Ramos (cell line): ENCODE measurements around the gene FUCA1.
"Not testable (repeated sequence)": the region's sequence is repeated elsewhere in the genome, so short reads cannot be mapped to it uniquely, and the experiment has no call there.

Experiments
- in situ Hi-C: fragments of 300-500 bp; cut with MboI; formaldehyde crosslinking; loops from one replicate; pipeline ENCODE4 v1.14.3; 2022; ENCODE audit warnings: low sequenced_read_pairs; ENCODE audit not compliant: unreplicated experiment

FUCA1 gene

DNA sequence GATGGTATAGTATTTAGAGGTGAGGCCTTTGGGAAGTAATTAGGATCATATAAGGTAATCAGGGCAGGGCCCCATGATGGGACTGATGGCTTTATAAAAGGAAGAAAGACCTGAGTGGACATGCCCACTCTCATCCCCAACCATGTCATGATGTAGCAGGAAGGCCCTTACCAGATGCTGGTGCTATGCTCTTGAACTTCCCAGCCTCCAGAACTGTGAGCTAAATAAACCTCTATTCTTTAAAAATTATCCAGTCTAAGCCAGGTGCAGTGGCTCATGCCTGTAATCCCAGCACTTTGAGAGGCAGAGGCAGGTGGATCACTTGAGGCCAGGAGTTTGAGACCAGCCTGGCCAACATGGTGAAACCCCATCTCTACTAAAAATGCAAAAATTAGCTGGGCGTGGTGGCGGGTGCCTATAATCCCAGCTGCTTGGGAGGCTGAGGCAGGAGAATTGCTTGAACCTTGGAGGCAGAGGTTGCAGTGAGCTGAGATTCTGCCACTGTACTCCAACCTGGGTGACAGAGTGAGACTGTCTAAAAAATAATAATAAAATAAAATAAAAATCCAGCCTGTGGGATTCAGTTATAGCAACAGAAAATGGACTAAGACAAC is 20.5 kb downstream of the FUCA1 start:
- in situ Hi-C loops, result not testable (repeated sequence)

DNA sequence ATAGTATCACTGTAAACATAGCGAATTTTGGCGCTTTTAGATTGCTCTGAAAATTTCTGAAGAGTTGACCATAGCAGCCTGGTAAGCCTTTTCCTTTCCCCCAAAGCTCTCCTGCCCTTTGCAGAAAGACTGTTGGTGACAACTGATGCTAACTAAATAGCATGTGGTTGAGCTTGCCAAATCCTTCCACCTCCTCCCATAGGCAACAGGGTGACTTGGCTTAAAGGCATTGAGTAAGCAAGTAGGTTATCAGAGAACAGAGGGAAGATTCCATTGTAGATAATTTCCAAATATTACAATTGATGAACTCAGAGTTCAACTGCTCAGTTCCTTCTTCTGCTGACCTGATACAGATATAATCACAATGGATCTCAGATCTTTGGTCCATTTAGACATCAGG is 22.9 kb downstream of the FUCA1 start:
- in situ Hi-C loops, result no loop called here

DNA sequence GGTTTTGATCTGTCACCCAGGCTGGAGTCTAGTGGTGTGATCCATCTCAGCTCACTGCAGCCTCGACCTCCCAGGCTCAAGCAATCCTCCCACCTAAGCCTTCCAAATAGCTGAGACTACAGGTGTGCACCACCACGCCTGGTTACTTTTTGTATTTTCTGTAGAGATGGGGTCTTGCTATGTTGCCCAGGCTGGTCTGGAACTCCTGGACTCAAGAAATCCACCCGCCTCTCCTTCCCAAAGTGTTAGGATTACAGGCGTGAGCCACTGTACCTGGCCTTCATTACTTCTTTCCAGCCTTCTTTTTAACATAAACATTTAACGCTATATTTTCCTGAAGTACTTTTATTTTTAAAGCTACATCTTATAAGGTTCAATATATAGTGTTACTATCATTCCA is 24.4 kb downstream of the FUCA1 start:
- in situ Hi-C loops, result no loop called here

DNA sequence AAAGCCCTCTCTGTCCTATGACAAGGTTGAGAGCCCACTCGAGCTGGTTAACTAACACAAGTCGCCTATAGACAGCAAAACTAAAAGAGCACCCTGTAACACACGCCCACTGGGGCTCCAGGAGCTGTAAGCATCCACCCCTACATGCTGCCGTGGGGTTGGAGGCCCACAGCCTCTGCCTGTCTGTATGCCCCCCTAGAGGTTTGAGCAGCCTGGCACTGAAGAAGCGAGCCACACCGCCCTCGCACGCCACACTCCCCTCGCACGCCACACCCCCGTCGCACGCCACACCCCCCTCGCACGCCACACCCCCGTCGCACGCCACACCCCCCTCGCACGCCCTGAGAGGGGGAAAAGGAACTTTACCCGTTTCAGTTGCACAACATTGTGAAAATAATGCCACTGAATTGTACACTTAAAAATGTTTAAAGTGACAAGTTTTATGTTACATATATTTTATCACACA is 29.7 kb downstream of the FUCA1 start:
- in situ Hi-C loops, result no loop called here

DNA sequence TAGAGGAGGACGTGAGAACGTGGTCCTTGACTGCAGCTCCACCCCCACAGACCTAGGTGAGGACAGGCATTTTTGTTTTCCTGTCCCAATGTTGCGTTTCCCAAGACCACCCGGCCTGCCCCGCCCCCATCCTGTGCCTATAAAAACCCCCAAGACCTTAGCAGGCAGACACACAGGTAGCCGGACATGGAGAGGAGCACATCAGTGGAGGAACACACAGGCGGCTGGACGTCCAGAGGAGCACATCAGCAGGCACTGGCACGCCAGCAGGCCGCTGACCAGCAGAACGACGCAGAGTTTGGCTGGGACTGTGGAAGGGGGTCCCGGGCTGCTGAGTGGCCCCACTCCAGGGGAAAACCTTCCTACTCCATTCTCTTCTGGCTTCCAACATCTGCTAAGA is 30.2 kb downstream of the FUCA1 start:
- in situ Hi-C loops, result no loop called here

DNA sequence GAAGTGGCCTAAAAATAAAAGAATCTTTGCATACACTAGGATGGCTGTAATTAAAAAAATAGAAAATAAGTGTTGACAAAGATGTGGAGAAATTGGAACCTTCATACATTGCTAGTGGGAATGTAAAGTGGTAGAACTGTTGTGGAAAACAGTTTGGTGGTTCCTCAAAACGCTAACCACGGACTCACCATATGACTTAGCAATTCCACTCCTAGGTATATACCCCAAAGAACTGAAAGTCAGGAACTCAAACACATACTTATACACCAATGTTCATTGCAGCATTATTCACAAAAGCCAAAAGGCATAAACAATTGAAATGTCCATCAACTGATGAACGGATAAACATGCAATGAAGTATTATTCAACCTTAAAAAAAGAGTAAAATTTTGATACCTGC is 32.1 kb downstream of the FUCA1 start:
- in situ Hi-C loops, result no loop called here

DNA sequence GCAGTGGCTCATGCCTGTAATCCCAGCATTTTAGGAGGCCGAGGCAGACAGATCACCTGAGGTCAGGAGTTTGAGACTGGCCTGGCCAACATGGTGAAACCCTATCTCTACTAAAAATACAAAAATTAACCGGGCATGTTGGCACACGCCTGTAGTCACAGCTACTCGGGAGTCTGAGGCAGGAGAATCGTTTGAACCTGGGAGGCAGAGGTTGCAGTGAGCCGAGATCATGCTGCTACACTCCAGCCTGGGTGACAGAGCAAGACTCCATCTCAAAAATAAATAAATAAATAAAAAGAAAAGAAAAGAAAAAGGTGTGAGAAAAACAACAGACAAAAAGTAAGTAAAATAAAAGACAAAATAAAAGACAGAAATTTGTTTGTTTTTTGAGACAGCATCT is 33.9 kb downstream of the FUCA1 start:
- in situ Hi-C loops, result not testable (repeated sequence)

DNA sequence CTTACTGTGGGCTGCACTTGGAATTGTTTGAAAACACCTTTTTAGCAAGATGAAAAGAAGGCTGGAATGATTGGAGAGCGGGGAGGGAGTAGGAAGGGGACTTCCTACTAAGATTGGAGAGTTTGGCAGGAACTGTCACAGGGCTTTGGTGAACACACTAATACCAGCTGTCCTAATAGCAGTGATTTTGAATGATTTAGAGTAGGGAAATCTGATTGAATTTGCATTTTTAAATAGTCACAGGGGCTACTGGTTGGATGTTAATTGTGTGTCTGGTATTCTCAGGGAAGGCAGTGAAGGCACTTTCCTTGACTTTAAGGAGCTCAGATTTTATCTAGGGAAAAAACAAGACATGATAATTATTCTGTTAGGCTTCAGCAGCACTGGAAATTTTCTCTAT is 40.4 kb downstream of the FUCA1 start:
- in situ Hi-C loops, result no loop called here

DNA sequence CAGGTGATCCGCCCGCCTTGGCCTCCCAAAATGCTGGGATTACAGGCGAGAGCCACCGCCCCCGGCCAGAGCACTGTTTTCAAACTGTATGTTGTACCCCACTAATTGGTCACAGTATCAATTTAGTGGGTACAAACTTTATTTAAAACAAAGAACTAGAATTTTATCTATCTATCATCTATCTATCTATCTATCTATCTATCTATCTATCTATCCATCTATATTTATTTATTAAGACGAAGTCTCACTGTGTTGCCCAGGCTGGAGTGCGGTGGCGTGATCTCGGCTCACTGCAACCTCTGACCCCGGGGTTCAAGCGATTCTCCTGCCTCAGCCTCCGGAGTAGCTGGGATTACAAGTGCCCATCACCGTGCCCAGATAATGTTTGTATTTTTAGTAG is 41.5 kb downstream of the FUCA1 start:
- in situ Hi-C loops, result not testable (repeated sequence)

DNA sequence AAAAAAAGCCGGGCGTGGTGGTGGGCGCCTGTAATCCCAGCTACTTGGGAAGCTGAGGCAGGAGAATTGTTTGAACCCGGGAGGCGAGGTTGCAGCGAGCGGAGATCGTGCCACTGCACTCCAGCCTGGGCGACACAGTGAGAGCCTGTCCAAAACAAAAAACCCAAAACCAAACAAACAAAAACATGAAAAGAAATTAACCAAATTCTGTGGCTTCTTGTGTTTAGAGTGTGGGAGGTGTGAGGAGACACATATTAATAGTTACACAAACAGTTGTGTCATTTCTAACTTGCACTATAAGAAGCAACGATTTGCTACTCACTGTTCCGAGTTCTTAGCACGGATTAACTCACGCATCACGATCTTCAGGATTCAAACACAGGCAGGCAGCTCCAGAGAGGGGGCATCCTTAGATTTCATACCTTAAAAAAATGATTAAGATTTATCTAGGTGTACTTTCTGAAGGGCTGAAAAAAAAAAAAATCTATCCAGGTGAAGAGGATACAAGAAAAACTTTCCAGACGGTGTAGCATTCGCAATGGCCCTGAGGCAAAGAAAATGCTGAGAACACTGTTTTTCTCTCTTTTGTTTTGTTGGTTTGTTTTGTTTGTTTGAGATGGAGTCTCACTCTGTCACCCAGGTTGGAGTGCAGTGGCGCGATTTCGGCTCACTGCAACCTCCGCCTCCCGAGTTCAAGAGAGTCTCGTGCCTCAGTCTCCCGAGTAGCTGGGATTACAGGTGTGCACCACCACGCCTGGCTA is 42.1 kb downstream of the FUCA1 start:
- in situ Hi-C loops, result no loop called here

DNA sequence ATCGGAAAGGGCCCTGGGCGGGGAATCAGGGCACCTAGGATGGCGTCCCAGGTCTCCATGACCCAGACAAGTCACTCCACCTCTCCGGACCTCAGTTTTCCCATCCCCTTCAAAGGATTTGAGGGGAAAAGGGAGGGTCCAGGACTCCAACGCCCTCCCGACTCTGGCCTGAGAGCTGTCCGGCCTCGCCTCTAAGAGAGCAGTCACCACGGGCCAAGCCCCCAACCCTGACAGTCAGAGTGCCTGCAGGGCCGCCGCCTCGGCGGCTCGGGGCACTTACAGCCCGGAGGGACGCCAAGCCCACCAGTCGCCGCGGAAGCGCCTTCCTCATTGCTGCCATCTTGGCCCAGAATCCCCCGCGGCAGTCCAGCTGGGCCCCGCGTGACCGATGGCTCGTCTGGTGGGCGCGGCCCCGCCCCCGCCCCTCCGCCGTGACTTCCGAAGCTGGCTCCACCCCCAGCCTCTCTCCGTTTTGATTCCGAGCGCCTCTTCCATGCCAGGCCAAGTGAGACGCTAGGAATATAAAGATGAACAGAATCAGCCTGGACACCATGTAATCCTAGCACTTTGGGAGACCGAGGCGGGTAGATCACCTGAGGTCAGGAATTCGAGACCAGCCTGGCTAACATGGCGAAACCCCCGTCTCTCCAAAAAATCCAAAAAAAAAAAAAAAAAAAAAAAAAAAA is 42.9 kb downstream of the FUCA1 start, which contains the start of gene HMGCL:
TSS of gene HMGCL (minus strand) at position 354 of the 686 bp plus-strand sequence. CDS start at position 340, 14 bp downstream.
- in situ Hi-C loops, result no loop called here

DNA sequence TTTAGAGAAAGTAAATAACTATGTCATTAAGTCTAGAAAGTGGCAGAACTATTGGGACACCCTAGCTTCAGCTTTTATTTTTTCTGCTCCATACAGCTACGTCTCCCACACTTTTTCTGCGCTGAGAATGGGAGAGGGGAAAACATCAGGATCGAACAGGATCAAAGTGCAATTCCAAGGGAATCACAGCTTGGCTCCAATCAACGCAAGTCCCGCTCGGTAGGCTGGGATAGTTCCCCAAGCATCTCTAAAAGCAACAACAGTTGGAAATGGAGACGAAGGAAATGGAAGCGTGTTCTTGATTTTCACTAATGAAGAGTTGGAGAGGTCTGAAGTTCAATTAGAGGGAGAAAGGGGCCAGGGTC is 43.4 kb downstream of the FUCA1 start:
- in situ Hi-C loops, result loop anchor here (25.0 kb wide), 1 partner anchor 563 kb away; no protein-coding TSS in a partner anchor

DNA sequence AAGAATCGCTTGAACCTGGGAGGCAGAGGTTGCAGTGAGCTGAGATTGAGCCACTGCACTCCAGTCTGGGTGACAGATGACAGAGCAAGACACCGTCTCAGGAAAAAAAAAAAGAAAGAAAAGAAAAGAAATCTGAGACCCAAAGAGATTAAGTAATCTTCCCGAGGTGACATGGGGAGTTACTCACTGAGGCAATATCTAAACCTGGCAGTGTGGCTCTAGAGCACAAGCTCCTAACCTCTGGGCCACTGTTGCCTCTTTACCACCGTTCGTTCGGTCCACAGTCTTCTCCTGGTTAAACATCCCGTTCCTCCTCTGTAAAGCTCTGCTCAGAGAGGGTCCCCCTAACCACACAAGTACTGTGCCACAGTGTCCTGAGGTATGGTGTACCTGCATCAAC is 44.3 kb downstream of the FUCA1 start:
- in situ Hi-C loops, result loop anchor here (25.0 kb wide), 1 partner anchor 564 kb away; no protein-coding TSS in a partner anchor

DNA sequence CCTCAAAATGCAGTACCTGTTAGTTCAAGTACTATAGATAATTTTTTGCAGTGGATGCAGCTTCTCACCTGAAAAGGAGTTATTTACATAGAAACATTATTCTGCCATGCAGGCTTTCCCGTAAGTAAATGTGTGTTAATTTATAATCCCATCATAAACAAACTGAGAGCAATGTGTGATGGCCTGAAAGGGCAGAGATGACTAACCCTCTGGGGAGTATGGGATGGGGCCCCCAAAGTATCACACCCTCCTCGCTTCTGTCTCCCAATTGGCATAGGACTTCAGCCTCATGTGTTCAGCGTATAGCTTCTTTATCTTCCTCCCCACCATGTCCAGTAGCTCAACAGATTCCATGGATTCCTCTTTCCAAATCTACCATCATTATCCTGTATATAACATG is 50.5 kb downstream of the FUCA1 start:
- in situ Hi-C loops, result loop anchor here (25.0 kb wide), 1 partner anchor 570 kb away; no protein-coding TSS in a partner anchor

DNA sequence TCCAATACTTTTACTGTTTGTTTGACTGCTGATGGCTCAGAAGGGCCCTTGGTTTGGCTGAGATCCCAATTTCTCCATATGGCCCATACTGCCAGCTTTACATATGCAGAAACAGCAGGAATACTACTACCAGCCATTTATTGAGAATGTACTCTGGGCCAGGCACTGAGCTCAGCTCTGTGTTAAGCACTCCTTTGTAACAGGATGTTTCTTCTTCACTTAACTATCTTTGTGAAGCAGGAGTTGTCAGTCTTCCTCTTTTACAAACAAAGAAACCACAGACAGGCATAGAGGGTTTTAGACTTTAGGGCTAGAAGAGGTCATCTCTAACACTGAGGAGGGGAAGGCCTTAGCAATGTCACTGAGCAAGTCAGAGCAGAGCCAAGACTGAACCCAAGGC is 51.2 kb downstream of the FUCA1 start:
- in situ Hi-C loops, result loop anchor here (25.0 kb wide), 1 partner anchor 570 kb away; no protein-coding TSS in a partner anchor

DNA sequence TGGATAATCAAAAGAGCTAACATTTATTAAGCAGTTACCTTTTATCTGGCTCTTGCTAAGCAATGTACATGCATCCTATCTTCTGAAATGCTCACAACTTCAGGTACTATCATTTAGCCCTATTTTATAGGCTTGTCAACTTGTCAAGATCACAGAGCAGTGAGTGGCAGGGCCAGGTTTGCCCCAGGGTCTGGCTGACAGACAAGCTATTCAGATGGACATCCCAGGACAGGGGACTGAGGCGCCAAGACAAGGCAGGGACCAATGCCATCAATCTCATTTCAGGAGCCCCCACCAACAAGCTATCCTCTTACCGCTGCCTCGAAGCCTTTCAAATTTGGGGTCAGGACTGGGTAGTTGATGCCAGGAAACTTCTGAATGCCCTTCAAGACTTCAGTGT is 51.7 kb downstream of the FUCA1 start:
- in situ Hi-C loops, result loop anchor here (25.0 kb wide), 1 partner anchor 571 kb away; no protein-coding TSS in a partner anchor

DNA sequence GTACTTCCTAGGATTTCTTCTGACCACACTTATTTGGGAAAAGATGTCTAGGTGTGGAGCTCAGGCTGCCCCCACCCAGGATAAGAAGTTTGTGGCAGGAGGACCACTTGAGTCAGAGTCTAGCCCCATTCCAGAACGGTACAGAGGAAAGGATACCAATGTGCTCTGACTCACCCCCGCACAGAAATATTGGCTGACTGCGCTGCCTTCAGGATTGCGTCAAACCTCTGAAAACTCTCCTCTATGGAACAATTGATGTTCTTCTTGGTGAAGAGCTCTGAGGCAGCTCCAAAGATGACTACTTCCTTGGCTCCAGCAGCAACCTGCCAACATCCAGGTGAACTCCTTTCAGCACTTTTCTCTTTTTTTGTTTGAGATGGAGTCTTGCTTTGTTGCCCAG is 54.1 kb downstream of the FUCA1 start:
- in situ Hi-C loops, result loop anchor here (25.0 kb wide), 1 partner anchor 573 kb away; no protein-coding TSS in a partner anchor

DNA sequence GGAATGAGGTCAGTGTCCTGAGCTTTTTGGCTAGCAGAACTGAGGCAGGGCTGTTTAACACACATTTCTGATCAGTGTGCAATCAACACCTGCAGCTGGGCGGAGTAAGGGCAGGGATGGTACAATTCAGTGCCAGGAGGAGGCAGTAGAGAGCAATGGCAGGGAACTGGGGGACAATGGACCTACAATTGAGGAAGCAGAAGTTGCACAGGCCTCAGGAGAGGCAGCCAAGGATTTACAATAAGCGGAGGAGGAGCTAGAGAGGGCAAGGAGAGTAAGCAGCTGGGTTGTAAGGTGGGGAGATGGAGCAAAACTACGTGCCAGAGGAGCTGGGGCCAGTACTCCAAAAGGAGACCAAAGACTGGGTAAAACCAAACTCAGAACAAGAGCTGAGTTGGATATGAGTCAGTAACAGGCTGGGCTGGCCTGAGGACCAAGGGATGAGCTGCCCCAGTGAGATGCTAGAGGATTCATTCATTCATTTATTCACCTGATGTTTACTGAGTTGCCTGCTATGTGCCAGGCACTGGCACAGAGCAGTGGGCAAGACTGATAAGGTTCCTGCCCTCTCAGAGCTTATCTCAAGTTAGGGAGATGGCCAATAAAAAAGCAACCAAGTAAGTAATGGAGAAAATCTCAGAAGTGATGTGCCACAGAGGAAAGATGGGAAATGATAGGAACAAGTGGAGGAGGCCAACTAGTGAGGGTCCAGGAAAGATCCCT is 57.1 kb downstream of the FUCA1 start:
- in situ Hi-C loops, result loop anchor here (25.0 kb wide), 1 partner anchor 576 kb away; no protein-coding TSS in a partner anchor

DNA sequence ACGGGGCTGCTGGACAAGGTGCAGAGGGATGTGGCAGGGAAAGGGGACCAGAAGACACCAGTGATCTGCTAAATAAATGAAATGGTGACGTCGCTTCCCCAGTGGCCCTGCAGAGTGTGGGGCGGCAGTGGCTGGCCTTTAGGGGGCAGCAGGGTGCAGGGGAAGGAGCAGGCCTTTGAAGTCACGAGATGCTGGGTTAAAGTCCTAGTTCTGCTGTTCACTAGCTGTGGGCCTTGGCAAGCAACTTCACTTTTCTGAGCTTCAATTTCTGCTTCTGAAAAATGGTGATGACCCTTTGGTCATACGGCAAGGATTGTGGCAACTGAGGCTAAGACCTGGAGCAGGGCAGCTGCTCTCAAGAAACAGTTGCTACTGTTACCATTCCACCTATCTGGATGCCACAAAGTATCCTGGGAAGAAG is 58.3 kb downstream of the FUCA1 start:
- in situ Hi-C loops, result loop anchor here (5.0 to 25.0 kb wide), 2 partner anchors 108 to 578 kb away; no protein-coding TSS in a partner anchor

DNA sequence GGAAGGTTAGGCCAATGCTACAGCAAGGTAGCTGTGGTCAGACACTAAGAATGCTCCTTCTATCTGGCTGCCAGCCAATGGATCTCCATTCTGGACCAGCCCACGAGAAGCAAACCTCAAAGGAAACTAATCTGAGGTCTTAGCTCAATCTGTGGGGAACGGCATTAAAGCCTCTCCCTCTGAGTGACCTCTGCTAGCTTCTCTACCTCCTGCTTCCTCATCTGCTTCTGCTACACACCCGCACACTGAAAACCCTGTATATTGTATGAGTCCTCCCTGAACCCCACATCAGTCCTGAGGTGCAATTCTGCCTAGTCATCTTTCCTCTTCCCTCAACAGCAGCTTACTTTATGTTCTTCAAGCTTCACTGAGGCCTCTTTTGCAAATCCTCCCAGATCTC is 60.6 kb downstream of the FUCA1 start:
- in situ Hi-C loops, result loop anchor here (5.0 to 25.0 kb wide), 2 partner anchors 110 to 580 kb away; no protein-coding TSS in a partner anchor
